Left colon (tissue), 2 donors: Measurements from ENCODE around the gene RPL32. TPM values are rescaled to one million over a fixed set of nuclear protein-coding genes. Genes with fewer than 3 reads are reported as not detected.
"Not testable (repeated sequence)": the region's sequence is repeated elsewhere in the genome, so short reads cannot be mapped to it uniquely, and the experiment has no call there.

Source experiments
- ATAC-seq: fragments of 200-7000 bp; cut with Tn5 transposase; one replicate; pipeline ENCODE4 v1.9.1; 2020; ENCODE audit warnings: mild to moderate bottlenecking, moderate library complexity
- DNase-seq, 2 donors: peaks; one replicate each; pipeline ENCODE4 v3.0.0-alpha.2; 2020
- intact Hi-C, 2 donors: fragments of 100-400 bp; cut with DNase I in 1 of 2; cut with micrococcal nuclease in 1 of 2; formaldehyde crosslinking; loops; one replicate each; pipeline versions ENCODE4 v1.11.2 to v1.14.0; 2022; cut with DNase I, micrococcal nuclease
- long read RNA-seq: library from polyadenylated mRNA; unstranded; transcript quantifications from one replicate; pipeline ENCODE4 v2.0.0, GENCODE V29; 2021
- total RNA-seq, 2 donors: library from RNA; stranded (reverse); fragmentation: NEBNext Ultra II Directional; extraction: Animal tissue kit (Norgen Biotek cat#: 25700); gene quantifications; one replicate each; pipeline ENCODE4 v1.2.1, GENCODE V29; 2021
- donor health status: DM: no; HTN: no; CAD: no.
- donor health status: DM: yes; HTN: yes; CAD: no.

Gene RPL32
- total RNA-seq, result 1,000 to 10,000 TPM; 1,145 to 1,173 TPM
- long read RNA-seq, transcript RPL32-204 (4 exons, 2,117 nt), result major isoform, 191 of 196 reads
- long read RNA-seq, partial matches to known transcripts, result 1 of 196 reads
- long read RNA-seq, other reads (novel, unspliced or antisense), result 1 of 196 reads

- DNase-seq (peak; percentile 84 to 90), ATAC-seq (peak; percentile 95)
- intact Hi-C loops, result no loop called here
These were observed at the start of gene RPL32 for GRCh38 chr3:12841149-12841969. Gene RPL32, minus strand, starts transcription at chr3:12841565. Its CDS starts 1,328 bp downstream, at chr3:12840237.

- peak; percentile 57 for ATAC-seq
- intact Hi-C loops, result loop anchor here in 1 of 2 donors (10.0 kb wide), 1 partner anchor 94 kb away; no protein-coding TSS in a partner anchor
- no peak for DNase-seq
These were observed 49.4 kb upstream of the RPL32 start for GRCh38 chr3:12890610-12891390.

- no peak for ATAC-seq
- no peak for DNase-seq
- intact Hi-C loops, result no loop called here
These were observed 45.4 kb upstream of the RPL32 start for GRCh38 chr3:12886736-12887135.

- intact Hi-C loops, result no loop called here
- ATAC-seq, result no peak
- no peak for DNase-seq
These were observed 44.8 kb upstream of the RPL32 start for GRCh38 chr3:12886106-12886679.

- intact Hi-C loops, result no loop called here
- DNase-seq (no peak), ATAC-seq (no peak)
These were observed 44.2 kb upstream of the RPL32 start for GRCh38 chr3:12885583-12885930.

- intact Hi-C loops, result no loop called here
- no peak for ATAC-seq
- no peak for DNase-seq
These were observed 43.6 kb upstream of the RPL32 start for GRCh38 chr3:12884790-12885582.

GRCh38 chr3:12884186-12884680, 42.9 kb upstream of the RPL32 start:
- DNase-seq, result peak in 1 of 2 donors; percentile 53
- intact Hi-C loops, result no loop called here
- no peak for ATAC-seq

- ATAC-seq, result no peak
These were observed 41.3 kb upstream of the RPL32 start for GRCh38 chr3:12882336-12883310.

GRCh38 chr3:12881858-12882257, 40.5 kb upstream of the RPL32 start:
- DNase-seq, intact Hi-C loops, ATAC-seq: not testable (repeated sequence)

More at GRCh38 chr3:12882336-12883310, 41.3 kb upstream of the RPL32 start:
- intact Hi-C loops, result no loop called here
- no peak for DNase-seq

GRCh38 chr3:12879191-12879815, 37.9 kb upstream of the RPL32 start:
- DNase-seq, result no peak
- ATAC-seq, result no peak
- intact Hi-C loops, result no loop called here

GRCh38 chr3:12878758-12879157, 37.4 kb upstream of the RPL32 start:
- DNase-seq, ATAC-seq, intact Hi-C loops: not testable (repeated sequence)

- intact Hi-C loops, result no loop called here
- DNase-seq (no peak), ATAC-seq (no peak)
These were observed 36.8 kb upstream of the RPL32 start for GRCh38 chr3:12878141-12878574.

GRCh38 chr3:12877040-12877439, 35.7 kb upstream of the RPL32 start:
- intact Hi-C loops, result no loop called here
- DNase-seq (no peak), ATAC-seq (no peak)

GRCh38 chr3:12875857-12876836, 34.8 kb upstream of the RPL32 start:
- intact Hi-C loops, result no loop called here
- peak; percentile 49 to 68 for DNase-seq
- peak; percentile 89 for ATAC-seq

GRCh38 chr3:12871404-12871983, 30.1 kb upstream of the RPL32 start:
- intact Hi-C loops, result no loop called here
- no peak for DNase-seq
- ATAC-seq, result no peak
